Fibroblast of lung (primary cell): Measurements from ENCODE around the gene ARHGAP1. TPM values are rescaled to one million over a fixed set of nuclear protein-coding genes. Genes with fewer than 3 reads are reported as not detected.

Experiments used
- DNase-seq, 2 donors: peaks; one replicate each; pipeline versions ENCODE4 v3.0.0 to v3.0.0-alpha.2; 2010; ENCODE audit warnings: low read depth in 2 of 2
- H2AFZ ChIP-seq: 2 replicates; pipeline ENCODE4 v1.5.1; 2012; ENCODE audit warnings: low read length, control low read depth, inconsistent platforms
- H3K27ac ChIP-seq: 2 replicates; pipeline ENCODE4 v1.5.1; 2011; ENCODE audit warnings: low read length, control low read depth; ENCODE audit not compliant: insufficient read depth
- H3K27me3 ChIP-seq: 2 replicates; pipeline ENCODE4 v1.5.1; 2011; ENCODE audit warnings: mild to moderate bottlenecking, low read length; ENCODE audit not compliant: control insufficient read depth, insufficient read depth
- H3K36me3 ChIP-seq: 2 replicates; pipeline ENCODE4 v1.5.1; 2011; ENCODE audit warnings: low read length; ENCODE audit not compliant: control insufficient read depth, insufficient read depth
- H3K4me1 ChIP-seq: 2 replicates; pipeline ENCODE4 v1.5.1; 2011; ENCODE audit warnings: low read length; ENCODE audit not compliant: control insufficient read depth, insufficient read depth; ENCODE audit errors: extremely low read depth
- H3K4me2 ChIP-seq: 2 replicates; pipeline ENCODE4 v1.5.1; 2011; ENCODE audit warnings: low read length, control low read depth; ENCODE audit not compliant: insufficient read depth; ENCODE audit errors: extremely low read depth
- H3K4me3 ChIP-seq, 4 experiments: fragments of 200-600 bp in 1 of 4; sonication (generic) in 1 of 4; replicated peaks in 1 of 4; 2 replicates each; pipeline ENCODE4 v1.5.1; 2011 to 2016; ENCODE audit warnings: low read length in 4 of 4, low read depth in 3 of 4, mild to moderate bottlenecking in 3 of 4, control low read depth in 2 of 4, inconsistent platforms in 1 of 4, mixed read lengths in 1 of 4; ENCODE audit not compliant: insufficient read depth in 1 of 4; ENCODE audit errors: control extremely low read depth in 1 of 4
- H3K79me2 ChIP-seq: 2 replicates; pipeline ENCODE4 v1.5.1; 2012; ENCODE audit warnings: mild to moderate bottlenecking, low read length, inconsistent platforms; ENCODE audit not compliant: control insufficient read depth, insufficient read depth
- H3K9ac ChIP-seq: 2 replicates; pipeline ENCODE4 v1.5.1; 2011; ENCODE audit warnings: mild to moderate bottlenecking, low read length, control low read depth; ENCODE audit not compliant: insufficient read depth
- H3K9me3 ChIP-seq: 2 replicates; pipeline ENCODE4 v1.5.1; 2012; ENCODE audit warnings: low read depth, low read length; ENCODE audit not compliant: control insufficient read depth, insufficient read depth
- H4K20me1 ChIP-seq: 2 replicates; pipeline ENCODE4 v1.5.1; 2011; ENCODE audit warnings: low read length; ENCODE audit not compliant: control insufficient read depth, insufficient read depth; ENCODE audit errors: extremely low read depth
- EZH2 ChIP-seq: IDR thresholded peaks from 2 replicates; pipeline ENCODE4 v1.5.1; 2012; ENCODE audit warnings: low read length, control low read depth, mild to moderate bottlenecking; ENCODE audit errors: missing control alignments
- polyA plus RNA-seq, 2 donors: library from polyadenylated mRNA; depleted of rRNA in 1 of 2; stranded (reverse) in 1 of 2; unstranded in 1 of 2; fragments of >200 nt; gene quantifications; 2 replicates each; pipeline ENCODE4 v1.2.1, GENCODE V29; 2011 to 2012; ENCODE audit warnings: missing spikeins in 1 of 2
- total RNA-seq: library from RNA; depleted of rRNA; stranded (reverse); fragments of >200 nt; gene quantifications from 2 replicates; pipeline ENCODE4 v1.2.1, GENCODE V29; 2014
- TF ChIP-seq, protein P1 (sequence below), 2 donors: IDR thresholded peaks in 1 of 2; conservative IDR thresholded peaks in 1 of 2; 1 replicate in 1 of 2; 2 replicates in 1 of 2; pipeline ENCODE4 v1.5.1; 2011 to 2012; ENCODE audit warnings: low read length in 2 of 2, control low read depth in 1 of 2, inconsistent platforms in 1 of 2, low read depth in 1 of 2, mild to moderate bottlenecking in 1 of 2

Gene ARHGAP1
- total and polyA plus RNA-seq, 2 donors (not counting 1 experiment from before 2014, with no cell fraction given): 34.4 to 38.0 TPM

- H3K4me1 ChIP-seq: no peaks in the 10 kb centered on the region
- no peaks in the 10 kb centered on the region for H3K36me3 ChIP-seq
- H3K9me3 ChIP-seq: no peaks in the 10 kb centered on the region
- no peak overlapping the region for H3K4me2 ChIP-seq
- H3K79me2 ChIP-seq: no peaks in the 10 kb centered on the region
- H3K27ac ChIP-seq: no peak overlapping the region
- DNase-seq: no peak
- H4K20me1 ChIP-seq: no peaks in the 10 kb centered on the region
- no peak overlapping the region for H2AFZ ChIP-seq
- H3K4me3 ChIP-seq: no peak overlapping the region
- TF ChIP-seq, protein P1, sequence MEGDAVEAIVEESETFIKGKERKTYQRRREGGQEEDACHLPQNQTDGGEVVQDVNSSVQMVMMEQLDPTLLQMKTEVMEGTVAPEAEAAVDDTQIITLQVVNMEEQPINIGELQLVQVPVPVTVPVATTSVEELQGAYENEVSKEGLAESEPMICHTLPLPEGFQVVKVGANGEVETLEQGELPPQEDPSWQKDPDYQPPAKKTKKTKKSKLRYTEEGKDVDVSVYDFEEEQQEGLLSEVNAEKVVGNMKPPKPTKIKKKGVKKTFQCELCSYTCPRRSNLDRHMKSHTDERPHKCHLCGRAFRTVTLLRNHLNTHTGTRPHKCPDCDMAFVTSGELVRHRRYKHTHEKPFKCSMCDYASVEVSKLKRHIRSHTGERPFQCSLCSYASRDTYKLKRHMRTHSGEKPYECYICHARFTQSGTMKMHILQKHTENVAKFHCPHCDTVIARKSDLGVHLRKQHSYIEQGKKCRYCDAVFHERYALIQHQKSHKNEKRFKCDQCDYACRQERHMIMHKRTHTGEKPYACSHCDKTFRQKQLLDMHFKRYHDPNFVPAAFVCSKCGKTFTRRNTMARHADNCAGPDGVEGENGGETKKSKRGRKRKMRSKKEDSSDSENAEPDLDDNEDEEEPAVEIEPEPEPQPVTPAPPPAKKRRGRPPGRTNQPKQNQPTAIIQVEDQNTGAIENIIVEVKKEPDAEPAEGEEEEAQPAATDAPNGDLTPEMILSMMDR (conservative IDR thresholded peaks at IDR 0.05 in 1 of 2, IDR thresholded peaks at IDR 0.05 in 1 of 2; ENCODE audit: low read depth in 1 of 2, low read length in 2 of 2): no peak
- H3K9ac ChIP-seq: no peak overlapping the region
- H3K27me3 ChIP-seq: no peaks in the 10 kb centered on the region
Measured at GRCh38 chr11:46727952-46728658, 27.7 kb upstream of the ARHGAP1 start.

DNA sequence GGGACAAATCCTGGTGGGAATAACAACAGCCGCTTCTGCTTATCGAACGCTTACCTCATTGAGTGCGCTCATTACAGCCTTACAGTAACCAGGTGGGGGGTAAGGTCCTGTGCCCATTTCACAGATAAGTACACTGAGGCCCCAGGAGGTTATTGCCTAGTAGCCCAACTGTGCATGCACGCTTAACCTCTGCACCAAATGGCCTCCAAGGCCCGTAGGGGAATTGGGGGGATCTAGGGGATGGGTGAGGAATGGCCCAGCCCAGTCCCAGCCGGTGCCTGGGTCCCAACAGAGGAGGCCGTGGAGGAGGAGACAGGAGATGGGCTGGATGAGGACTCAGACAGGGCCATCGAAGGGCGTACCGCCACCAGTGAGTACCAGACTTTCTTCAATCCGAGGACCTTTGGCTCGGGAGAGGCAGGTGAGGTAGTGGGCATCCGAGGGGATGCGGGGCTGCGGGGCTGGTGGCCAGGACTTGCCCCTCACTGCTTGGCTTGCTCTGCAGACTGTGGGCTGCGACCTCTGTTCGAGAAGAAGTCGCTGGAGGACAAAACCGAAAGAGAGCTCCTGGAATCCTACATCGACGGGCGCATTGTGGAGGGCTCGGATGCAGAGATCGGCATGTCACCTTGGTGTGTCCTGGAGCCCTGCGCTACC lies 25.9 kb upstream of the ARHGAP1 start:
- TF ChIP-seq EZH2: no peak
- TF ChIP-seq, protein P1 (conservative IDR thresholded peaks at IDR 0.05 in 1 of 2, IDR thresholded peaks at IDR 0.05 in 1 of 2; ENCODE audit: low read depth in 1 of 2, low read length in 2 of 2): no peak
- Histone ChIP-seq H2AFZ (no peak overlapping the region), H3K79me2 (no peaks in the 10 kb centered on the region), H3K9me3 (no peaks in the 10 kb centered on the region), H4K20me1 (no peaks in the 10 kb centered on the region), H3K9ac (no peak overlapping the region), H3K27me3 (no peaks in the 10 kb centered on the region), H3K4me1 (no peaks in the 10 kb centered on the region), H3K4me3 (no peak overlapping the region), H3K4me2 (no peak overlapping the region), H3K36me3 (no peaks in the 10 kb centered on the region), H3K27ac (no peak overlapping the region)
- DNase-seq: no peak

DNA sequence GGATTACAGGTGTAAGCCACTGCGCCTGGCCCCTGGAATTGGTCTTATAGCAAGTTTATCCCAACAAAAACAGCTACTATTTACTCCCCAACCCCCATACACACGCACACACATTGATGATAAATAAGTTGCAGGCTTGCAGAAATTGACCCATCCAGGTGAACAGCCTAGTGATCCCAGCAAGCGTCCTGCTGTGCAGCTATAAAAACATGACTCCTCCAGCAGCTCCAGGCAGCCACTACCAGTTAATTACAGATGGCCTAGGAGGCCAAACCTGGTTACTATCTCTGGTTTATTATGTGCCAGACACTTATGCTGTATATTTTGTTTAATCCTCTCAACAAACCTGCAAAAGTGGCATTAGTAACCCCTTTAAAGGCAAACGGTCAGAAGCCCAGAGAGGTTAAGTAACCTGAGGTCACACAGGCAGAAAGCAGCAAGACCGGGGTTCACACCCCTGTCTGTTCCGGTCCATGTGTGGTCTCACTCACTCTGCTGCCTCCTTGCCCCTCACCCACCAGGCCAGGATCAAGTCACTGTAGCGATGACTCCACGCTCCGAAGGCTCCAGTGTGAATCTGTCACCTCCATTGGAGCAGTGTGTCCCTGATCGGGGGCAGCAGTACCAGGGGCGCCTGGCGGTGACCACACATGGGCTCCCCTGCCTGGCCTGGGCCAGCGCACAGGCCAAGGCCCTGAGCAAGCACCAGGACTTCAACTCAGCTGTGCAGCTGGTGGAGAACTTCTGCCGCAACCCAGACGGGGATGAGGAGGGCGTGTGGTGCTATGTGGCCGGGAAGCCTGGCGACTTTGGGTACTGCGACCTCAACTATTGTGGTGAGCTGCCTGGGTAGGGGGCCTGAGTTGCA lies 25.2 kb upstream of the ARHGAP1 start:
- no peaks in the 10 kb centered on the region for H3K9me3 ChIP-seq
- no peak overlapping the region for H2AFZ ChIP-seq

More for the DNA sequence above, 25.2 kb upstream of the ARHGAP1 start:
- Histone ChIP-seq H3K9ac (no peak overlapping the region), H3K27me3 (no peaks in the 10 kb centered on the region), H3K4me2 (no peak overlapping the region), H3K79me2 (no peaks in the 10 kb centered on the region), H3K4me1 (no peaks in the 10 kb centered on the region), H4K20me1 (no peaks in the 10 kb centered on the region), H3K4me3 (no peak overlapping the region), H3K36me3 (no peaks in the 10 kb centered on the region), H3K27ac (no peak overlapping the region)
- DNase-seq: no peak
- TF ChIP-seq, protein P1 (conservative IDR thresholded peaks at IDR 0.05 in 1 of 2, IDR thresholded peaks at IDR 0.05 in 1 of 2; ENCODE audit: low read depth in 1 of 2, low read length in 2 of 2): no peak
- no peak for TF ChIP-seq EZH2
